GM19438 (cell line): ENCODE measurements around the gene MOB4.
"Not testable (repeated sequence)": the region's sequence is repeated elsewhere in the genome, so short reads cannot be mapped to it uniquely, and the experiment has no call there.

Source experiments
- ATAC-seq: cut with Tn5 transposase; IDR thresholded peaks from one replicate; pipeline ENCODE4 v1.9.1; 2021; ENCODE audit warnings: low read depth; ENCODE audit not compliant: unreplicated experiment

MOB4 gene

DNA sequence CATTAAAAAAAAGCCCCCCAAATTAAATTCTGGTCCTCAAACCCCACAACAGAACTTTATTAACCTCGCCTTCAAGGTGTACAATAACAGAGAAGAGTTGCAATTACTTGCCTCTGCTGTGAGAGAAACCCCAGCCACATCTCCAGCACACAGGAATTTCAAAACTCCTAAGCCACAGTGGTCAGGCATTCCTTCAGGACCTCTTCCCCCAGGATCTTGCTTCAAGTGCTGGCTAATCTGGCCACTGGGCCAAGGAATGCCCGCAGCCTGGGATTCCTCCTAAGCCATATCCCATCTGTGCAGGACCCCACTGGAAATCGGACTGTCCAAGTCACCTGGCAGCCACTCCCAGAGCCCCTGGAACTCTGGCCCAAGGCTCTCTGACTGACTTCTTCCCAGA is 64.3 kb downstream of the MOB4 start:
- ATAC-seq: not testable (repeated sequence)

DNA sequence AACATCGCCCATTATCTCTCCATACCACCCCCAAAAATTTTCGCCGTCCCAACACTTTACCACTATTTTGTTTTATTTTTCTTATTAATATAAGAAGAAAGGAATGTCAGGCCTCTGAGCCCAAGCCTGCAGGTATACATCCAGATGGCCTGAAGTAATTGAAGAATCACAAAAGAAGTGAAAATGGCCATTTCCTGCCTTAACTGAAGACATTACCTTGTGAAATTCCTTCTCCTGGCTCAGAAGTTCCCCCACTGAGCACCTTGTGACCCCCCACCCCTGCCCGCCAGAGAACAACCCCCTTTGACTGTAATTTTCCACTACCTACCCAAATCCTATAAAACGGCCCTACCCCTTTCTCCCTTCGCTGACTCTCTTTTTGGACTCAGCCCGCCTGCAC is 71.4 kb downstream of the MOB4 start:
- ATAC-seq: not testable (repeated sequence)

DNA sequence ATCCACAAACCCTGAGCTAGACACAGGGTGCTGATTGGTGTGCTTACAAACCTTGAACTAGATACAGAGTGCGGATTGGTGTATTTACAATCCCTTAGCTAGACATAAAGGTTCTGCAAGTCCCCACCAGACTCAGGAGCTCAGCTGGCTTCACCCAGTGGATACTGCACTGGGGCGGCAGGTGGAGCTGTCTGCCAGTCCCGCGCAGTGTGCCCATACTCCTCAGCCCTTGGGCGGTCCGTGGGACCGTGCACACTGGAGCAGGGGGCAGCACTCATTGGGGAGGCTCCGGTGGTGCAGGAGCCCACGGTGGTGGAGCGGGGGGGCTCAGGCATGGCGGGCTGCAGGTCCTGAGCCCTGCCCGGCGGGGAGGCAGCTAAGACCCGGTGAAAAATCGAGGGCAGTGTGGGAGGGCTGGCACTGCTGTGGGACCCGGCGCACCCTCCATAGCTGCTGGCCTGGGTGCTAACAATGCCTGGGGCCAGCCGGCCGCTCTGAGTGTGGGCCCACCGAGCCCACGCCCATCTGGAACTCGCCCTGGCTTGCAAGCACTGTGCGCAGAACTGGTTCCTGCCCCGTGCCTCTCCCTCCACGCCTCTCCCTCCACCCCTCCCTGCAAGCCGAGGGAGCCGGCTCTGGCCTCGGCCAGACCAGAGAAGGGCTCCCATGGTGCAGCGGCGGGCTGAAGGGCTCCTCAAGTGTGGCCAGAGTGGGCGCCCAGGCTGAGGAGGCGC is 75.6 kb downstream of the MOB4 start:
- no peak for ATAC-seq

DNA sequence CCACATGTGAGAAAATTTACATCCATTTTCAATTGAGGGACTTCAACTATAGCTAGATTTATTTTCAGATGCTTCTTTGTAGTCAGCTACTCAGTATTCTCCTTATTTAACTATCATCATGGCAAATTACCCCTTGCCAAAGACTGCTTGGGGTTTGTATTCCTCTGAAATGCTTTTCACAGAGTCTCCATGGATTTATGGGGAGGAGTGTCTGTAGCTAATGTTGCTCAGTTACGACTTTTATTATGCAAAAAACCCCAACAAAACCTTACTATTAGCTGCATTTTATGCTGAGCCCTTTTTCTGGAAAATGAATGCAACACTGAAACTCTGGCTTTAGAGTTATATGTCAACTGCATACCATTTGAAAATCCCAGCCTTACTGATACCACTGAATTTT is 80.9 kb downstream of the MOB4 start:
- no peak for ATAC-seq

DNA sequence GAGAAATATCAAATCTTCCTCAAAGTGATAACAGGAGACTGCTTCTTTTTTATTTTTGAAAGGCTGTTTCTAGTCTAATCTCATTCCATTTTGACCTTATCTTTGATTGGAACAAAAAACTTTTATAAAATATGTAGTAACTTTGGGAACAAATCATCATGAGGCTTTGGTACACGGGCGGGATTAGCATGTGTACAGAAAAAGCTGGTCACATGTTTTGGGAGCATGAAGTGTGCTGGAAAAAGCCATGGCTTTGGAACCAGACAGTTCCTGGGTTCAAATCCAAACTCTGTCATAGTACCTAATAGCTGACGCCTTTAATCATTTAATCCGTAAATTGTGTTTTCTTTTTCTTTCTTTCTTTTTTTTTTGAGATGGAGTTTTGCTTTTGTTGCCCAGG is 81.3 kb downstream of the MOB4 start:
- no peak for ATAC-seq

DNA sequence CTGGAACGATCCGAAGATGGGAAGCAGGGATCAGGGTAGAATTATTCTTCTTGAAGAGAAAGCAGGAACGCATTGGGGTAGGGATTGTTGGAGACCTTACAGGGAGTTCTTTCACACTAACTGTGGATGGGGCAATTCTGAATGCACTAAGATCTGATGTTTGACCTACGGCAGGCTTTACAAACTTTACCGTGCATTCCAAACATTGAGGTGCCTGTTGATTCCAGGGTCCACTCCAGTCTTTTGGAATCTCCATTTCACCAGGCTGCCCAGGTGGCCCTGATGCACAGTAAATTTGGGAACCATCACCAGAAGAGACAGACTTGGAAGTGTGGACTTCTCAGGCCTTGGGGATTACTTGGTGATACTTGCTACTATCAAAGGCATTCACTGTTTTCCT is 82.6 kb downstream of the MOB4 start:
- ATAC-seq: no peak

DNA sequence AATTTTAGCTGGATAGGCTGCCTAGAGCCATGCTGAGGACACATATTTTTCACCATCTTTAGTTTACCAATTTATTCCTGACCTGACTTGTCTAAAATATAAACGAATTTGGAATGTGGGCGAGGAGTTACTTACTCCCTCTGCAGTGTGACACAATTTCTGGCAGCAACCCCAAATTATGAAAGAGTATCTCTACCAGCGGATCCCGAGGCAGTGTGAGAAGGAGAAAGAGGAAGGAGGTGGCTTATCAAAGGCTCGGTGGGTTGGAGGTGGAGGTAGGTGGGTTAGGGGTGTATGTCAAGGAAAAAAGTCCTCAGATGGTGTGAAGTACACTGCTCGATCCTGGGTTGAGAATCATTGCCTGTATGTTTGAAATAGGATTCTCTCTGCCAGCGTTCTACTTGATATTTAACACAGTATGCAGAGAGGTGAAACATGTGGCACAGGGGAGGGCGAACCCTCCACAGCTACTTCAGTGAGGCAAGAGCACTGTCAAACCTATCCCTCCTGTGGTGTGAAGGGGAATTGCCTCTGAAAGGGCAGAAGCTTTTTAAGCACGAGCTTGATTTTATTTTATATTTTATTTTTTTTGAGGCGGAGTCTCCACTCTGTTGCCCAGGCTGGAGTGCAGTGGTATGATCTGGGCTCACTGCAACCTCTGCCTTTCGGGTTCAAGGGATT is 83.6 kb downstream of the MOB4 start:
- ATAC-seq: peak; percentile 42

DNA sequence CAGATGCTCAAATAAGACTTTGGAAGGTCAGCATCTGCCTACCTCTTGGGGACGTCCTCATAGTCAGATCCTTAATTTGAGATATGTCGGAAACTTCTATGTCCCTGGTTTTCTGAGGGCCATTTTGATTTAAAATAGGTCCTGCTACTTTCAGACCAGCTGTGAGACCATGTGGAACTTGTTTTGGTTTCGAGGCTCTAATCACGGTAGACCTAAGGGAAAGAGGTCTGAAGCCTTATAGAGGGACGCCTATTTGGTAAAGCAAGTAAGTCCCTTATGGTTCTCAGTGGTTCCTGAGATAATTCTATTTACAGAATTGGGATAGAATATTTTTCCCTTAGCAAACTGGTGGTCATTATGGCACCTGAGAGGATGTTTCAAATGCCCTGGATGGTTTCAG is 84.4 kb downstream of the MOB4 start:
- ATAC-seq: peak; percentile 47

DNA sequence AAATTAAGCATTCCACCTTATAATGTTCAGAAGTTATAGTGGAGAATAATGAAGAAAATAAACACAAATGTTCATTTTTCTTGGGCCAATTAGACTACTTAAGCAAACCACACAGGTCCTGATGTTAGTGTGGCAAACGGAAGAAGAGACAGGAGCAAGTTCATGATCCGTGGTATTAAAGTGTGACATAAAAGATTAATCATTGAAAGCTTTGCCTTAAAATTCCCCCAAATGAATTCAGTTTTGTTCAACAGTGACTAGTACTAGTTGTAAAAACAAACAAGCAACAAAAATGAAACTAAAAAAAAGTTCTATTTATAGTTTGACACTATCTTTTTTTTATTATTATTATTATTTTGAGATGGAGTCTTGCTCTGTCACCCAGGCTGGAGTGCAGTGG is 85.9 kb downstream of the MOB4 start:
- ATAC-seq: no peak
